ENCODE results near the gene CDKN3.
"Not testable (repeated sequence)": the region's sequence is repeated elsewhere in the genome, so short reads cannot be mapped to it uniquely, and the experiment has no call there.

Gene CDKN3

DNA sequence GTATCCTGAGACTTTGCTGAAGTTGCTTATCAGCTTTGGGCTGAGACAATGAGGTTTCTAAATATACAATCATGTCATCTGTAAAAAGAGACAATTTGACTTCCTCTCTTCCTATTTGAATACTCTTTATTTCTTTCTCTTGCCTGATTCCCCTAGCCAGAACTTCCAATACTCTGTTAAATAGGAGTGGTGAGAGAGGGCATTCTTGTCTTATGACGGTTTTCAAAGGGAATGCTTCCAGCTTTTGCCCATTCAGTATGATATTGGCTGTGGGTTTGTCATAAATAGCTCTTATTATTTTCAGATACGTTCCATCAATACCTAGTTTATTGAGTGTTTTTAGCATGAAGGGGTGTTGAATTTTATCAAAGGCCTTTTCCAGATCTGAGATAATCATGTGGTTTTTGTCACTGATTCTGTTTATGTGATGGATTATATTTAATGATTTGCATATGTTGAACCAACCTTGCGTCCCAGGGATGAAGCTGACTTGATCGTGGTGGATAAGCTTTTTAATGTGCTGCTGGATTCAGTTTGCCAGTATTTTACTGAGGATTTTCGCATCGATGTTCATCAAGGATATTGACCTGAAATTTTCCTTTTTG, 6.7 kb downstream of the CDKN3 start:
- not testable (repeated sequence) for ATAC-seq (ENCODE audit: insufficient read depth, low read depth); H3K9ac ChIP-seq (ENCODE audit: low read depth, low read length); H3K4me2 ChIP-seq (ENCODE audit: insufficient read depth, low read length); H4K20me1 ChIP-seq (ENCODE audit: insufficient read depth, low read length); H3K4me3 ChIP-seq (ENCODE audit: low read depth in 1 of 2, low read length in 2 of 2); H3K27me3 ChIP-seq (ENCODE audit: insufficient read depth, low read length, poor library complexity); H2AFZ ChIP-seq (ENCODE audit: low read depth, low read length); H3K9me3 ChIP-seq (ENCODE audit: insufficient read depth, low read length, severe bottlenecking); DNase-seq; H3K27ac ChIP-seq (ENCODE audit: low read length)
- Histone ChIP-seq H3K4me1 (ENCODE audit: insufficient read depth, low read length) (peaks cover 17% of the 10 kb centered on the region), H3K79me2 (ENCODE audit: insufficient read depth, low read length) (peaks cover 52% of the 10 kb centered on the region), H3K36me3 (ENCODE audit: insufficient read depth, low read length) (peaks cover 56% of the 10 kb centered on the region)

- no peak for ATAC-seq (ENCODE audit: insufficient read depth, low read depth)
- no peaks in the 10 kb centered on the region for H3K4me1 ChIP-seq (ENCODE audit: insufficient read depth, low read length)
- H4K20me1 ChIP-seq (ENCODE audit: insufficient read depth, low read length): peaks cover 2% of the 10 kb centered on the region; the same call in 1 of the 2 replicates
- H3K9ac ChIP-seq (ENCODE audit: low read depth, low read length): no peak overlapping the region
- peaks cover 89% of the 10 kb centered on the region for H3K36me3 ChIP-seq (ENCODE audit: insufficient read depth, low read length)
- H3K4me3 ChIP-seq (ENCODE audit: low read depth in 1 of 2, low read length in 2 of 2): no peak overlapping the region
- no peaks in the 10 kb centered on the region for H3K27me3 ChIP-seq (ENCODE audit: insufficient read depth, low read length, poor library complexity)
- no peak overlapping the region for H3K27ac ChIP-seq (ENCODE audit: low read length)
- peaks cover 12% of the 10 kb centered on the region; the same call in 1 of the 2 replicates for H3K79me2 ChIP-seq (ENCODE audit: insufficient read depth, low read length)
- no peak overlapping the region for H2AFZ ChIP-seq (ENCODE audit: low read depth, low read length)
- H3K4me2 ChIP-seq (ENCODE audit: insufficient read depth, low read length): no peak overlapping the region
- no peak for TF ChIP-seq EZH2 (IDR thresholded peaks at IDR 0.05; ENCODE audit: borderline replicate concordance, low read depth, low read length, severe bottlenecking)
- no peak for TF ChIP-seq CTCF (IDR thresholded peaks at IDR 0.05; ENCODE audit: borderline replicate concordance, extremely low read depth, low read length, poor library complexity, severe bottlenecking)
- H3K9me3 ChIP-seq (ENCODE audit: insufficient read depth, low read length, severe bottlenecking): no peaks in the 10 kb centered on the region
- DNase-seq: no peak
These were observed 13.4 kb downstream of the CDKN3 start for GRCh38 chr14:54410215-54410614.

DNA sequence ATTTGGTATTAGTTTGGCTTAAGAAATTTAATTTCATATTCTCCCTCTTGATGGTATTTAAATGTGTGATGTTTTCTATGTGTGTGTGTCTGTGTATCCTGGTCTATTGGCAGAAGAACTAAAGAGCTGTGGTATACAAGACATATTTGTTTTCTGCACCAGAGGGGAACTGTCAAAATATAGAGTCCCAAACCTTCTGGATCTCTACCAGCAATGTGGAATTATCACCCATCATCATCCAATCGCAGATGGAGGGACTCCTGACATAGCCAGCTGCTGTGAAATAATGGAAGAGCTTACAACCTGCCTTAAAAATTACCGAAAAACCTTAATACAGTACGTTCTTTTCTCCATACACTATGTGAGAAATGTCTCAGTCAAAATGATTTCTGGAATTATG, 14.6 kb downstream of the CDKN3 start:
- DNase-seq: no peak
- H3K4me2 ChIP-seq (ENCODE audit: insufficient read depth, low read length): no peak overlapping the region
- no peak for TF ChIP-seq EZH2 (IDR thresholded peaks at IDR 0.05; ENCODE audit: borderline replicate concordance, low read depth, low read length, severe bottlenecking)
- no peak for TF ChIP-seq CTCF (IDR thresholded peaks at IDR 0.05; ENCODE audit: borderline replicate concordance, extremely low read depth, low read length, poor library complexity, severe bottlenecking)
- ATAC-seq (ENCODE audit: insufficient read depth, low read depth): no peak
- H3K4me1 ChIP-seq (ENCODE audit: insufficient read depth, low read length): no peaks in the 10 kb centered on the region
- no peak overlapping the region for H3K9ac ChIP-seq (ENCODE audit: low read depth, low read length)
- no peak overlapping the region for H2AFZ ChIP-seq (ENCODE audit: low read depth, low read length)
- no peaks in the 10 kb centered on the region for H3K27me3 ChIP-seq (ENCODE audit: insufficient read depth, low read length, poor library complexity)
- peaks cover 2% of the 10 kb centered on the region; the same call in 1 of the 2 replicates for H4K20me1 ChIP-seq (ENCODE audit: insufficient read depth, low read length)
- peaks cover 95% of the 10 kb centered on the region for H3K36me3 ChIP-seq (ENCODE audit: insufficient read depth, low read length)
- no peaks in the 10 kb centered on the region for H3K9me3 ChIP-seq (ENCODE audit: insufficient read depth, low read length, severe bottlenecking)
- H3K27ac ChIP-seq (ENCODE audit: low read length): no peak overlapping the region
- peaks cover 10% of the 10 kb centered on the region; the same call in 1 of the 2 replicates for H3K79me2 ChIP-seq (ENCODE audit: insufficient read depth, low read length)
- H3K4me3 ChIP-seq (ENCODE audit: low read depth in 1 of 2, low read length in 2 of 2): no peak overlapping the region

DNA sequence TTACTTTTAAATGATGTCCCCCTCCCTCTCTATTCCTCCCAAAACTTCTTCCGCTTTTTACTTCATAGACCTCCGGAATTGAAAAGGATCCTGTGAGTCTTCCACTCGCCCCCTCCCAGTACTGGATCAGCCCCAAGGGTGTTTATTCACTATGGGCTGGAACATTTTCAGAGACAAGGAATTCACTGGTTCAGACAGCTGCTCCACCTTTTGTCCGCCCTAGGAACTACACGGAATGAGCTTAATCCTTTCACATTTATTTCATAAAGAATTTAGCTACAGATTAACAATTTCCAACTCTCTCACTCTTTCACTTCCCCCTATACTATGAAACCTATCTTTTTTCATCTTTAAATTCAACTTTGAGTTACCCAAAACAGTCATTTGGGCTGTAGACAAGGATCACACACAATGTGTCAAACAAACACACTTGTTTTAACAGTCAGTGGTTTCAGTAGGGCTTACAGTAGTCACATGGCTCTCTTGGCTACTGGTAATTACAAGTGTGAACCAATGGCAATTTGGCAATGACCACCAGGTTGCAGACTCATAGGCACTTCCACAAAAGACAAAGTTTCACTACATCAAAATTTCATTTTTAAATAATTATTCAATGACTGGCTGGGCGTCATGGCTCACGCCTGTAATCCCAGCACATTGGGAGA, 23.8 kb downstream of the CDKN3 start:
- Histone ChIP-seq H3K4me2 (ENCODE audit: insufficient read depth, low read length) (no peak overlapping the region), H3K9ac (ENCODE audit: low read depth, low read length) (no peak overlapping the region), H3K27ac (ENCODE audit: low read length) (no peak overlapping the region), H3K4me1 (ENCODE audit: insufficient read depth, low read length) (no peaks in the 10 kb centered on the region), H3K27me3 (ENCODE audit: insufficient read depth, low read length, poor library complexity) (no peaks in the 10 kb centered on the region), H3K79me2 (ENCODE audit: insufficient read depth, low read length) (no peaks in the 10 kb centered on the region), H4K20me1 (ENCODE audit: insufficient read depth, low read length) (peaks cover 3% of the 10 kb centered on the region; the same call in 1 of the 2 replicates), H3K4me3 (ENCODE audit: low read depth in 1 of 2, low read length in 2 of 2) (no peak overlapping the region), H3K9me3 (ENCODE audit: insufficient read depth, low read length, severe bottlenecking) (no peaks in the 10 kb centered on the region), H2AFZ (ENCODE audit: low read depth, low read length) (no peak overlapping the region), H3K36me3 (ENCODE audit: insufficient read depth, low read length) (peaks cover 78% of the 10 kb centered on the region)
- peak; percentile 60 for TF ChIP-seq CTCF (IDR thresholded peaks at IDR 0.05; ENCODE audit: borderline replicate concordance, extremely low read depth, low read length, poor library complexity, severe bottlenecking)
- TF ChIP-seq EZH2 (IDR thresholded peaks at IDR 0.05; ENCODE audit: borderline replicate concordance, low read depth, low read length, severe bottlenecking): no peak
- DNase-seq: no peak
- ATAC-seq (ENCODE audit: insufficient read depth, low read depth): 0 out of 3 replicates have a peak, but pooled peaks have one; percentile 56

Data from DND-41 (cell line).